SK-N-SH treated with all-trans-retinoic acid at 6 μM for 48 hours (cell line): ENCODE measurements around the gene SPATA21.

ENCODE experiments used
- ATAC-seq: fragments of 200-7000 bp; cut with Tn5 transposase; 3 replicates; pipeline ENCODE4 v1.9.1; 2020; ENCODE audit warnings: mild to moderate bottlenecking, moderate library complexity
- ARNTL ChIP-seq: fragments of 450-650 bp; formaldehyde crosslinking; IDR thresholded peaks from 2 replicates; pipeline ENCODE4 v1.5.0; 2020; ENCODE audit warnings: low read depth, mild to moderate bottlenecking, moderate library complexity, borderline replicate concordance
- BACH2 ChIP-seq: fragments of 250-450 bp; sonication (Bioruptor Pico); IDR thresholded peaks from 2 replicates; pipeline ENCODE4 v1.9.0; 2021; ENCODE audit warnings: mild to moderate bottlenecking, borderline replicate concordance
- CREB5 ChIP-seq: fragments of 250-450 bp; sonication (Bioruptor Pico); IDR thresholded peaks from 2 replicates; pipeline ENCODE4 v1.5.1; 2020; ENCODE audit warnings: low read depth, mild to moderate bottlenecking, moderate library complexity
- CSRNP3 ChIP-seq: fragments of 250-450 bp; sonication (Bioruptor Pico); IDR thresholded peaks from 2 replicates; pipeline ENCODE4 v1.5.1; 2021; ENCODE audit warnings: mild to moderate bottlenecking, moderate library complexity
- ESRRG ChIP-seq: fragments of 250-450 bp; sonication (Bioruptor Pico); IDR thresholded peaks from 2 replicates; pipeline ENCODE4 v1.6.1; 2021; ENCODE audit warnings: mild to moderate bottlenecking
- GLIS3 ChIP-seq: fragments of 250-450 bp; sonication (Bioruptor Pico); IDR thresholded peaks from 2 replicates; pipeline ENCODE4 v1.5.0; 2020; ENCODE audit warnings: mild to moderate bottlenecking, moderate library complexity
- ISL1 ChIP-seq: fragments of 250-450 bp; sonication (Bioruptor Pico); IDR thresholded peaks from 2 replicates; pipeline ENCODE4 v2.1.2; 2022; ENCODE audit warnings: mild to moderate bottlenecking, moderate library complexity
- OSR1 ChIP-seq: fragments of 250-450 bp; sonication (Bioruptor Pico); IDR thresholded peaks from 2 replicates; pipeline ENCODE4 v1.8.0; 2022; ENCODE audit warnings: moderate library complexity, mild to moderate bottlenecking, inconsistent platforms
- POU6F1 ChIP-seq: fragments of 250-450 bp; sonication (Bioruptor Pico); IDR thresholded peaks from 2 replicates; pipeline ENCODE4 v1.8.0; 2021; ENCODE audit warnings: low read depth, mild to moderate bottlenecking, moderate library complexity, borderline replicate concordance
- PPARA ChIP-seq: fragments of 250-450 bp; sonication (Bioruptor Pico); IDR thresholded peaks from 2 replicates; pipeline ENCODE4 v1.5.0; 2020; ENCODE audit warnings: mild to moderate bottlenecking, borderline replicate concordance
- RARB ChIP-seq: fragments of 250-450 bp; sonication (Bioruptor Pico); IDR thresholded peaks from 2 replicates; pipeline ENCODE4 v1.8.0; 2021; ENCODE audit warnings: mild to moderate bottlenecking, moderate library complexity
- SNAI2 ChIP-seq: fragments of 250-450 bp; sonication (Bioruptor Pico); IDR thresholded peaks from 2 replicates; pipeline ENCODE4 v1.5.0; 2020; ENCODE audit warnings: mild to moderate bottlenecking, moderate library complexity
- TCF4 ChIP-seq: fragments of 250-450 bp; sonication (Bioruptor Pico); IDR thresholded peaks from 2 replicates; pipeline ENCODE4 v1.8.0; 2021; ENCODE audit warnings: mild to moderate bottlenecking, moderate library complexity, borderline replicate concordance
- TOX ChIP-seq: fragments of 250-450 bp; sonication (Bioruptor Pico); IDR thresholded peaks from 2 replicates; pipeline ENCODE4 v1.8.0; 2021; ENCODE audit warnings: mild to moderate bottlenecking, moderate library complexity, borderline replicate concordance
- ZC3H10 ChIP-seq: fragments of 250-450 bp; sonication (Bioruptor Pico); IDR thresholded peaks from 2 replicates; pipeline ENCODE4 v1.5.1; 2021; ENCODE audit warnings: mild to moderate bottlenecking, moderate library complexity
- ZFP3 ChIP-seq: fragments of 250-450 bp; sonication (Bioruptor Pico); IDR thresholded peaks from 2 replicates; pipeline ENCODE4 v1.5.0; 2020; ENCODE audit warnings: mild to moderate bottlenecking, moderate library complexity
- ZFP30 ChIP-seq: fragments of 450-650 bp; formaldehyde crosslinking; IDR thresholded peaks from 2 replicates; pipeline ENCODE4 v1.5.0; 2022; ENCODE audit warnings: mild to moderate bottlenecking, moderate library complexity
- ZNF565 ChIP-seq: fragments of 450-650 bp; formaldehyde crosslinking; conservative IDR thresholded peaks from 2 replicates; pipeline ENCODE4 v1.5.0; 2020; ENCODE audit warnings: low read depth, mild to moderate bottlenecking, moderate library complexity
- ZNF70 ChIP-seq: fragments of 450-650 bp; formaldehyde crosslinking; IDR thresholded peaks from 2 replicates; pipeline ENCODE4 v1.5.0; 2020; ENCODE audit warnings: mild to moderate bottlenecking, moderate library complexity
- ZNF8 ChIP-seq: fragments of 450-650 bp; formaldehyde crosslinking; IDR thresholded peaks from 2 replicates; pipeline ENCODE4 v1.5.0; 2020; ENCODE audit warnings: mild to moderate bottlenecking, moderate library complexity
- TF ChIP-seq, protein P1 (sequence below): fragments of 250-450 bp; sonication (Bioruptor Pico); IDR thresholded peaks from 2 replicates; pipeline ENCODE4 v1.5.0; 2020; ENCODE audit warnings: mild to moderate bottlenecking, moderate library complexity
- TF ChIP-seq, protein P2 (sequence below): fragments of 250-450 bp; sonication (Bioruptor Pico); IDR thresholded peaks from 2 replicates; pipeline ENCODE4 v1.8.0; 2020; ENCODE audit warnings: mild to moderate bottlenecking, moderate library complexity, borderline replicate concordance

The SPATA21 gene

GRCh38 chr1:16450863-16451481 is 13.7 kb upstream of the SPATA21 start:
- no peak for ATAC-seq
- TF ChIP-seq ZFP30 (CRISPR knock-in tag) (no peak), TOX (no peak), GLIS3 (CRISPR knock-in tag) (no peak), ZNF565 (CRISPR knock-in tag) (no peak), RARB (CRISPR knock-in tag) (no peak), ARNTL (CRISPR knock-in tag) (no peak), SNAI2 (CRISPR knock-in tag) (no peak), ZNF70 (CRISPR knock-in tag) (no peak), ZC3H10 (CRISPR knock-in tag) (no peak), BACH2 (CRISPR knock-in tag) (no peak), OSR1 (CRISPR knock-in tag) (no peak), CREB5 (CRISPR knock-in tag) (no peak), ESRRG (CRISPR knock-in tag) (no peak), CSRNP3 (CRISPR knock-in tag) (no peak), PPARA (no peak), POU6F1 (CRISPR knock-in tag) (no peak), TCF4 (CRISPR knock-in tag) (no peak), ISL1 (CRISPR knock-in tag) (no peak)
- TF ChIP-seq, protein P1, sequence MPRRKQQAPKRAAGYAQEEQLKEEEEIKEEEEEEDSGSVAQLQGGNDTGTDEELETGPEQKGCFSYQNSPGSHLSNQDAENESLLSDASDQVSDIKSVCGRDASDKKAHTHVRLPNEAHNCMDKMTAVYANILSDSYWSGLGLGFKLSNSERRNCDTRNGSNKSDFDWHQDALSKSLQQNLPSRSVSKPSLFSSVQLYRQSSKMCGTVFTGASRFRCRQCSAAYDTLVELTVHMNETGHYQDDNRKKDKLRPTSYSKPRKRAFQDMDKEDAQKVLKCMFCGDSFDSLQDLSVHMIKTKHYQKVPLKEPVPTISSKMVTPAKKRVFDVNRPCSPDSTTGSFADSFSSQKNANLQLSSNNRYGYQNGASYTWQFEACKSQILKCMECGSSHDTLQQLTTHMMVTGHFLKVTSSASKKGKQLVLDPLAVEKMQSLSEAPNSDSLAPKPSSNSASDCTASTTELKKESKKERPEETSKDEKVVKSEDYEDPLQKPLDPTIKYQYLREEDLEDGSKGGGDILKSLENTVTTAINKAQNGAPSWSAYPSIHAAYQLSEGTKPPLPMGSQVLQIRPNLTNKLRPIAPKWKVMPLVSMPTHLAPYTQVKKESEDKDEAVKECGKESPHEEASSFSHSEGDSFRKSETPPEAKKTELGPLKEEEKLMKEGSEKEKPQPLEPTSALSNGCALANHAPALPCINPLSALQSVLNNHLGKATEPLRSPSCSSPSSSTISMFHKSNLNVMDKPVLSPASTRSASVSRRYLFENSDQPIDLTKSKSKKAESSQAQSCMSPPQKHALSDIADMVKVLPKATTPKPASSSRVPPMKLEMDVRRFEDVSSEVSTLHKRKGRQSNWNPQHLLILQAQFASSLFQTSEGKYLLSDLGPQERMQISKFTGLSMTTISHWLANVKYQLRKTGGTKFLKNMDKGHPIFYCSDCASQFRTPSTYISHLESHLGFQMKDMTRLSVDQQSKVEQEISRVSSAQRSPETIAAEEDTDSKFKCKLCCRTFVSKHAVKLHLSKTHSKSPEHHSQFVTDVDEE (CRISPR knock-in tag): no peak
- TF ChIP-seq, protein P2, sequence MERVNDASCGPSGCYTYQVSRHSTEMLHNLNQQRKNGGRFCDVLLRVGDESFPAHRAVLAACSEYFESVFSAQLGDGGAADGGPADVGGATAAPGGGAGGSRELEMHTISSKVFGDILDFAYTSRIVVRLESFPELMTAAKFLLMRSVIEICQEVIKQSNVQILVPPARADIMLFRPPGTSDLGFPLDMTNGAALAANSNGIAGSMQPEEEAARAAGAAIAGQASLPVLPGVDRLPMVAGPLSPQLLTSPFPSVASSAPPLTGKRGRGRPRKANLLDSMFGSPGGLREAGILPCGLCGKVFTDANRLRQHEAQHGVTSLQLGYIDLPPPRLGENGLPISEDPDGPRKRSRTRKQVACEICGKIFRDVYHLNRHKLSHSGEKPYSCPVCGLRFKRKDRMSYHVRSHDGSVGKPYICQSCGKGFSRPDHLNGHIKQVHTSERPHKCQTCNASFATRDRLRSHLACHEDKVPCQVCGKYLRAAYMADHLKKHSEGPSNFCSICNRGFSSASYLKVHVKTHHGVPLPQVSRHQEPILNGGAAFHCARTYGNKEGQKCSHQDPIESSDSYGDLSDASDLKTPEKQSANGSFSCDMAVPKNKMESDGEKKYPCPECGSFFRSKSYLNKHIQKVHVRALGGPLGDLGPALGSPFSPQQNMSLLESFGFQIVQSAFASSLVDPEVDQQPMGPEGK (CRISPR knock-in tag): no peak

DNA sequence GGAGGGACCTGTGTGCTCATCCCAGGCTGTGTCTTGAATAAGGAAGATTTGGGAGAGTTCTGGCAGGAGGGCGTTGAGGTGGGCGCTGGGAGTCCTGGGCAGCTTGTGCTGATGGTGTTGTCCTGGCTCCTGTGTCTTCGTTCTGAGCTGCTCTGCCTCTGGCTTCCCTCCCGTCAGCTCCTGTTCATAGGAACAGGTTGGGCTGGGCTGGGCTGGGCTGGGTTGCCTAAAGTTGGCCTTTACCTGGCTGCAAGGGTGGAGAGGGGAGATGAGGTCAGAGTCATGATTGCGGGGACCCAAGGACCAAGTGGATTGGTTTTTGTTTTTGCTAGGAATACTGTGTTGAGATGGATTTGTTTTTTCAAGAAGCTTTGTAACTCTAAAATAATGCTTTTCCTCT is 12.4 kb upstream of the SPATA21 start:
- no peak for ATAC-seq
- TF ChIP-seq ZFP30 (CRISPR knock-in tag): no peak
- TF ChIP-seq ZNF8 (CRISPR knock-in tag): no peak
- TF ChIP-seq BACH2 (CRISPR knock-in tag): no peak
- TF ChIP-seq ESRRG (CRISPR knock-in tag): no peak
- TF ChIP-seq, protein P2 (CRISPR knock-in tag): no peak
- TF ChIP-seq ZFP3 (CRISPR knock-in tag): no peak
- no peak for TF ChIP-seq ZNF70 (CRISPR knock-in tag)
- no peak for TF ChIP-seq RARB (CRISPR knock-in tag)
- TF ChIP-seq ARNTL (CRISPR knock-in tag): no peak
- no peak for TF ChIP-seq CREB5 (CRISPR knock-in tag)
- no peak for TF ChIP-seq ZC3H10 (CRISPR knock-in tag)
- TF ChIP-seq, protein P1 (CRISPR knock-in tag): no peak
